ENCODE data around the gene HERC2. TPM values are rescaled to one million over a fixed set of nuclear protein-coding genes. Genes with fewer than 3 reads are reported as not detected.
"Not testable (repeated sequence)": the region's sequence is repeated elsewhere in the genome, so short reads cannot be mapped to it uniquely, and the experiment has no call there.

HERC2 gene
- total RNA-seq, 2 experiments from 2014 or later = 41.6 to 42.9 TPM

- CTCF ChIA-PET; H3K4me1 Mint-ChIP-seq; DNase-seq; H3K27me3 Mint-ChIP-seq; H3K27ac Mint-ChIP-seq; H3K9me3 Mint-ChIP-seq (ENCODE audit: low read depth); H3K4me3 Mint-ChIP-seq: not testable (repeated sequence)
- H3K36me3 Mint-ChIP-seq = peaks cover 28% of the 10 kb centered on the region
- peak; percentile 58 for ATAC-seq
These were observed 124.3 kb downstream of the HERC2 start for GRCh38 chr15:28197694-28198093.

DNA sequence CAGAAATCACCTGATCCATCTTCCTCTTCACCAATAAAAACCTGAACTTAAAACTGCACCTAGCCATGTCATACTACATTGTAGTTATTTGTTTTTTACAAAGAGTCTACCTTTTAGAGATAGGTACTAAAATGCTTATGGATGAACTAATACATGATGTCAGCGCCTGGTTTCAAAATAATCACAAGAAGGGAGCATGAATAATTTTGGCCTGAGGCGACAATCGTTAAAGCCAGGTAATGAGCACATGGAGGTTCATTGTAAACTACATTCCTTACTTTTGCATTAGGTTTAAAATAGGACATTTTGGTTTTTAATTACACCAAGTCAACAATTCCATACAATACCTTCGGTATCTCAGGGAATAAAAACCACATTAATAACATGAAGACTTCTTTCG is 125.4 kb downstream of the HERC2 start:
- DNase-seq; H3K4me3 Mint-ChIP-seq; H3K4me1 Mint-ChIP-seq; CTCF ChIA-PET; H3K27me3 Mint-ChIP-seq; H3K9me3 Mint-ChIP-seq (ENCODE audit: low read depth); ATAC-seq; H3K27ac Mint-ChIP-seq: not testable (repeated sequence)
- peaks cover 30% of the 10 kb centered on the region for H3K36me3 Mint-ChIP-seq

GRCh38 chr15:28192772-28193171 is 129.2 kb downstream of the HERC2 start:
- ATAC-seq = no peak
- H3K9me3 Mint-ChIP-seq (ENCODE audit: low read depth) = no peaks in the 10 kb centered on the region
- no peaks in the 10 kb centered on the region for H3K27me3 Mint-ChIP-seq
- peaks cover 22% of the 10 kb centered on the region for H3K36me3 Mint-ChIP-seq
- peaks cover 7% of the 10 kb centered on the region for H3K4me1 Mint-ChIP-seq
- CTCF ChIA-PET = no interaction called here
- H3K27ac Mint-ChIP-seq = no peak overlapping the region
- DNase-seq = no peak
- H3K4me3 Mint-ChIP-seq = no peak overlapping the region

GRCh38 chr15:28191832-28192231 is 130.1 kb downstream of the HERC2 start:
- CTCF ChIA-PET = no interaction called here
- peaks cover 4% of the 10 kb centered on the region for H3K4me1 Mint-ChIP-seq
- no peak overlapping the region for H3K27ac Mint-ChIP-seq
- peaks cover 25% of the 10 kb centered on the region for H3K36me3 Mint-ChIP-seq
- no peaks in the 10 kb centered on the region for H3K9me3 Mint-ChIP-seq (ENCODE audit: low read depth)
- no peaks in the 10 kb centered on the region for H3K27me3 Mint-ChIP-seq
- no peak overlapping the region for H3K4me3 Mint-ChIP-seq
- DNase-seq (no peak), ATAC-seq (no peak)

GRCh38 chr15:28190391-28191174 is 131.4 kb downstream of the HERC2 start:
- Mint-ChIP-seq H3K27ac (no peak overlapping the region), H3K36me3 (peaks cover 21% of the 10 kb centered on the region), H3K4me3 (no peak overlapping the region), H3K4me1 (peaks cover 4% of the 10 kb centered on the region), H3K27me3 (no peaks in the 10 kb centered on the region), H3K9me3 (ENCODE audit: low read depth) (no peaks in the 10 kb centered on the region)
- DNase-seq (no peak), ATAC-seq (no peak)
- CTCF ChIA-PET = no interaction called here

- peaks cover 10% of the 10 kb centered on the region for H3K36me3 Mint-ChIP-seq
- H3K4me3 Mint-ChIP-seq = no peak overlapping the region
- no peaks in the 10 kb centered on the region for H3K9me3 Mint-ChIP-seq (ENCODE audit: low read depth)
- DNase-seq (no peak), ATAC-seq (no peak)
- H3K4me1 Mint-ChIP-seq = no peaks in the 10 kb centered on the region
- CTCF ChIA-PET = no interaction called here
- H3K27me3 Mint-ChIP-seq = no peaks in the 10 kb centered on the region
- no peak overlapping the region for H3K27ac Mint-ChIP-seq
These were observed 136.7 kb downstream of the HERC2 start for GRCh38 chr15:28185148-28185895.

DNA sequence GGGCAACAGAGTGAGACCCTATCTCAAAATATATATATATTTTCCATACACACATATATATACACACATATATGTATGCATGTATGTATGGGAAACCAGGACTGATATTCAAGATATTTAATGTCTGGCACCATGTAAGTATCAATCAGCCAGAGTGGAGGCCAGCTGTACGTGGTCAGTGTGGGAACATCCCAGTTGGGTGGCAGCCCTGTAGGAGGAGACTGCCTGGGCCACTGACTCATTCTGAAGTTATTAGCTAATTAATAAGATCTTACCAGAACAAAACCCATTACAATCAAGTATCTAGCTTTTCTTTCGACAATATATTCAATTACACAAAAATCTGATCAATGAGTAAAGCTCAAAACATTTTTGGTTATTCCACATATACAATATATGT is 137.8 kb downstream of the HERC2 start:
- Mint-ChIP-seq H3K4me1 (no peaks in the 10 kb centered on the region), H3K4me3 (no peak overlapping the region), H3K27me3 (no peaks in the 10 kb centered on the region), H3K27ac (no peak overlapping the region), H3K9me3 (ENCODE audit: low read depth) (no peaks in the 10 kb centered on the region), H3K36me3 (peaks cover 10% of the 10 kb centered on the region)
- no peak for ATAC-seq
- DNase-seq = no peak
- CTCF ChIA-PET = no interaction called here

GRCh38 chr15:28182731-28183130 is 139.2 kb downstream of the HERC2 start:
- H3K36me3 Mint-ChIP-seq = peaks cover 4% of the 10 kb centered on the region
- H3K27ac Mint-ChIP-seq = no peak overlapping the region
- H3K9me3 Mint-ChIP-seq (ENCODE audit: low read depth) = no peaks in the 10 kb centered on the region
- DNase-seq (no peak), ATAC-seq (no peak)
- H3K4me1 Mint-ChIP-seq = no peaks in the 10 kb centered on the region
- CTCF ChIA-PET = no interaction called here
- no peaks in the 10 kb centered on the region for H3K27me3 Mint-ChIP-seq
- H3K4me3 Mint-ChIP-seq = no peak overlapping the region

DNA sequence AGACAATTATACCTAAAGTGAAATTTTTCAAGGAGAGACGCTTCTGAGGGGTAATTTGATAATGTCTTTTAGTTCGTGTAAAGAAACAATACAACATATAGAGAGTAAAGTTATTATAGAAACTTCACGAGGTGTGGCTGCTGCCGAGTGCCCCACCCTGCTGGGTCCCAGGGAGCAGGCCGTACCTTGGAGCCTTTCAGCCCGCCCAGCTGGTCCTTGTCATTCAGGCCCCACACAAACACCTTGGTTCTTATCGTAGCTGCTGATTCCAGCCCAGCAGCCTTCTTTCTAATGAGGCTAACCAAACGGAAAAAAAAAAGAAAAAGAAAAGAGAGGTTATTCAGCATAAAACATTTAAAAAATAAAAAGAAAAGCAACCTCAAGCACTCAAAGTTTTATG is 139.8 kb downstream of the HERC2 start:
- peaks cover 2% of the 10 kb centered on the region for H3K36me3 Mint-ChIP-seq
- CTCF ChIA-PET = no interaction called here
- H3K4me3 Mint-ChIP-seq = no peak overlapping the region
- H3K9me3 Mint-ChIP-seq (ENCODE audit: low read depth) = no peaks in the 10 kb centered on the region
- H3K4me1 Mint-ChIP-seq = no peaks in the 10 kb centered on the region
- no peaks in the 10 kb centered on the region for H3K27me3 Mint-ChIP-seq
- no peak overlapping the region for H3K27ac Mint-ChIP-seq
- no peak for DNase-seq
- ATAC-seq = no peak

GRCh38 chr15:28181366-28181765 is 140.6 kb downstream of the HERC2 start:
- CTCF ChIA-PET = no interaction called here
- no peaks in the 10 kb centered on the region for H3K4me1 Mint-ChIP-seq
- no peak overlapping the region for H3K27ac Mint-ChIP-seq
- ATAC-seq (no peak), DNase-seq (no peak)
- no peak overlapping the region for H3K4me3 Mint-ChIP-seq
- no peaks in the 10 kb centered on the region for H3K9me3 Mint-ChIP-seq (ENCODE audit: low read depth)
- H3K36me3 Mint-ChIP-seq = peaks cover 3% of the 10 kb centered on the region
- H3K27me3 Mint-ChIP-seq = no peaks in the 10 kb centered on the region

DNA sequence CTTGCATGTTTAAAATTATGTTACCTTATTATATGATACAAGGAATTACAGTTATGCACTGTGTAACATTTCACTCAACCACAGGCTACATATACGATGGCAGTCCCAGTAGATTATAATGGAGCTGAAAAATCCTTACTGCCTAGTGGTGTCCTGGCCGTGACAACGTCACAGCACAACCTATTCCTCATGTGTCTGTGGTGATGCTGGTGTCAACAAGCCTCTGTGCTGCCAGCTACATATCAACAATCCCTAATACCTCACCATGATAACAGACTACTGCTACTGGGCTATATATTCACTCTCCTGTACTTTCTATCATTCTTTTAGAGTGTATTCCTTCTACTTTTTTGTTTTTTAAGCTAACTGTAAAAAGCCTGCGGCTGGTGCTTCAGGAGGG is 142.7 kb downstream of the HERC2 start:
- Mint-ChIP-seq H3K27me3 (no peaks in the 10 kb centered on the region), H3K4me1 (no peaks in the 10 kb centered on the region), H3K9me3 (ENCODE audit: low read depth) (no peaks in the 10 kb centered on the region), H3K27ac (no peak overlapping the region), H3K4me3 (no peak overlapping the region), H3K36me3 (peaks cover 5% of the 10 kb centered on the region)
- ATAC-seq = no peak
- no peak for DNase-seq
- CTCF ChIA-PET = interaction anchor here (1.5 kb wide), 1 partner anchor 924 kb away, joined by 3 read pairs; no protein-coding TSS in a partner anchor

- Mint-ChIP-seq H3K4me3 (no peak overlapping the region), H3K4me1 (no peaks in the 10 kb centered on the region), H3K36me3 (peaks cover 8% of the 10 kb centered on the region), H3K27me3 (no peaks in the 10 kb centered on the region), H3K27ac (no peak overlapping the region), H3K9me3 (ENCODE audit: low read depth) (no peaks in the 10 kb centered on the region)
- ATAC-seq = no peak
- no peak for DNase-seq
- CTCF ChIA-PET = no interaction called here
These were observed 143.3 kb downstream of the HERC2 start for GRCh38 chr15:28178727-28179126.

DNA sequence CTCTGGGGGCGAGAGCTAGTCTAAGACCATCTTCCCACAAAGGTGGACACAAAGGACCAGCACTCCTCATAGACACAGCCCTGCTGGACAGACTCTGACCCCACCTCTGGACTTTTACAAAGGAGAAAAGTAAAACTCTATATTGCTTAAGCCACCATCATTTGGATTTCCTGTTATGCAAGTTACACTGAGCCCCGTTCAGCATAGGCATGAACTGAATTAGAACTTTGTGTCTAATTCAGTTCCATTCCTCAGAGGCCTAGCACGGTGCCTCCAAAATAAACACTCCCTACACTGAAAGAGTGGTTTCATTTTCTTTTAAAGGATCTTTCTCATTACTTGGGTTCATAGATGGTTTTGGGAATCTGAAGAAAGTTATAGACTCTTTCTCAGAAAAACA is 143.7 kb downstream of the HERC2 start:
- Mint-ChIP-seq H3K36me3 (peaks cover 8% of the 10 kb centered on the region), H3K9me3 (ENCODE audit: low read depth) (no peaks in the 10 kb centered on the region), H3K27me3 (no peaks in the 10 kb centered on the region), H3K27ac (no peak overlapping the region), H3K4me1 (no peaks in the 10 kb centered on the region), H3K4me3 (no peak overlapping the region)
- CTCF ChIA-PET = no interaction called here
- DNase-seq (no peak), ATAC-seq (no peak)

DNA sequence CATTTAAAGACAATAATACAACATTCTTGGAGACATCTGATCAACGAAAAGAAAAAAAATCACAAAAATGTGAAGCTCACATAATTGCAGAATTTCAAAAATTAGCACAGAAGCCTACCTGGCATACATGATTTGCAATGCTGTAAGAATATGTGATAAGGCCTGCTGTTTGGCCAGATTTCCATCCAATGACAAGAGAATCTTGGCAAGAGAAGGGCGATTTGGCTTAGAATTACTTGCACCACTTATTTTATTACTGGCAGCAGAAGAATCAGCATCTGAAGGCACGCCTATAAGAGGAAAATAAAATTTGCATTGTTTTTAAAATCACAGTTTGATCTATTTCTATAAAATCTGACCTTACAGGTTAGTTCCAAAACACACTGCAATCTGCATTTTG is 152.6 kb downstream of the HERC2 start:
- H3K4me1 Mint-ChIP-seq = no peaks in the 10 kb centered on the region
- H3K36me3 Mint-ChIP-seq = peaks cover 29% of the 10 kb centered on the region
- H3K27me3 Mint-ChIP-seq = no peaks in the 10 kb centered on the region
- no peak overlapping the region for H3K4me3 Mint-ChIP-seq
- no peak overlapping the region for H3K27ac Mint-ChIP-seq
- no peaks in the 10 kb centered on the region for H3K9me3 Mint-ChIP-seq (ENCODE audit: low read depth)
- ATAC-seq (no peak), DNase-seq (no peak)
- CTCF ChIA-PET = no interaction called here
